ENCODE data around the gene ICAM4. TPM values are rescaled to one million over a fixed set of nuclear protein-coding genes. Genes with fewer than 3 reads are reported as not detected.
A peak's percentile ranks its signal among the peaks of the same experiment; 100 is the strongest.

Gene ICAM4
- total and polyA plus RNA-seq, 9 of the 15 experiments (the other 6 are each of a cell fraction or from before 2014, with no cell fraction given): 14.1 to 86.1 (median 29.6) TPM

DNA sequence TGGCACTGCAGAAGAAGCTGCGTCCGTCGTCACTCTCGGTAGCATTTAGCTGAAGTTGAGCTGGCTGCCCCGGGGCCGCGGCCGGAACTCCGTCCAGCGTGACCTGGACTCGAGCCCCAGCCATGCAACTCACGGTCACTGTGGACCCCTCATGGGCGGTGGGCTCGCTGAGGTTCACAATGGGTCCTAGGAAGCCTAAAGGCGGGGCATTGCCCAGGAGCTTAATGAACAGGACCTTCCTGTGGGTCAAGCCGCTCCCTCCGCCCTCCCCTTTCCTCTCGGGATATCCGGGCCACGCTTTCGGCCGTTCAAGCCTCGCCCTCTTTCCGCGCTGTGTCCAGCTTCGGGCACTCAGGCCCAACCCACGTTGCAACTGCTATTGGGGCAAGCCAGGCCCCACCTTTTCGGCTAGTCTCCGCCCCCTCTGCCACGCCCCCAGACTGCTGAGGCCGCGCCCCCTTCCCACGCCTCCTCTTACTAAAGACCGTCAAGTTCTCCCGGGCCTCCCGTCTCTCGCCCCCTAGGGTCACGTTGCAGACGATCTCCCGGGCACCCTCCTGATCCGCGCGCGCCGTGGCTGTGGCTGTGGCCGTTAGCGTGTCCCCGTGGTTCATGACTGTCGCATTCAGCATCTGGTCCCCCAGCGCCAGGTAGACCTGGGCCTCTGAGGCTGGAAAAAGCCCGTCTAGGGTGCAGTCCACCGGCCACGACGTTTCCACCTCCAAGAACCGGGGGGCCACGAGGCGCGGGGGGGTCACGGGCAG is 48.0 kb downstream of the ICAM4 start (continued):
- TF ChIP-seq HMGN3 (IDR thresholded peaks at IDR 0.05; ENCODE audit: borderline replicate concordance, extremely low read depth, insufficient read length, low read depth, low read length) (peak; percentile 53), HMG20A (CRISPR knock-in tag; conservative IDR thresholded peaks at IDR 0.05) (no peak), MEF2A (IDR thresholded peaks at IDR 0.05; ENCODE audit: control insufficient read depth, low read depth, low read length) (no peak), SRSF3 (IDR thresholded peaks at IDR 0.05; ENCODE audit: insufficient read depth, low read length) (no peak), SPI1 (IDR thresholded peaks at IDR 0.05; ENCODE audit: borderline replicate concordance, low read depth, low read length) (no peak), ZEB2 (IDR thresholded peaks at IDR 0.05) (no peak), MTA3 (IDR thresholded peaks at IDR 0.05; ENCODE audit: borderline replicate concordance) (peak; percentile 46; the same call in 1 of the 2 replicates), GABPA (tag; conservative IDR thresholded peaks at IDR 0.05; ENCODE audit: low read depth) (peak; percentile 67), ZSCAN29 (IDR thresholded peaks at IDR 0.05) (0 out of 2 replicates have a peak, but pooled peaks have one; percentile 0), BACH1 (tag; IDR thresholded peaks at IDR 0.05) (no peak), RUNX1 (IDR thresholded peaks at IDR 0.05; ENCODE audit: low read depth) (no peak), ZNF384 (IDR thresholded peaks at IDR 0.05; ENCODE audit: low read depth, low read length) (no peak), ESRRA (IDR thresholded peaks at IDR 0.05; ENCODE audit: borderline replicate concordance, low read depth) (0 out of 2 replicates have a peak, but pooled peaks have one; percentile 29), STAT5B (CRISPR knock-in tag; IDR thresholded peaks at IDR 0.05) (no peak), POLR2G (IDR thresholded peaks at IDR 0.05; ENCODE audit: low read depth, low read length) (peak; percentile 83), TBL1XR1 (IDR thresholded peaks at IDR 0.05; ENCODE audit: low read length in 2 of 2) (no peak), BCL6 (CRISPR knock-in tag; IDR thresholded peaks at IDR 0.05) (no peak), DPF2 (IDR thresholded peaks at IDR 0.05) (no peak), IRF2 (CRISPR knock-in tag; IDR thresholded peaks at IDR 0.05) (no peak), ZNF75A (CRISPR knock-in tag; IDR thresholded peaks at IDR 0.05) (no peak), NUFIP1 (IDR thresholded peaks at IDR 0.05; ENCODE audit: partially characterized antibody) (no peak)
- TF ChIP-seq, protein P1, sequence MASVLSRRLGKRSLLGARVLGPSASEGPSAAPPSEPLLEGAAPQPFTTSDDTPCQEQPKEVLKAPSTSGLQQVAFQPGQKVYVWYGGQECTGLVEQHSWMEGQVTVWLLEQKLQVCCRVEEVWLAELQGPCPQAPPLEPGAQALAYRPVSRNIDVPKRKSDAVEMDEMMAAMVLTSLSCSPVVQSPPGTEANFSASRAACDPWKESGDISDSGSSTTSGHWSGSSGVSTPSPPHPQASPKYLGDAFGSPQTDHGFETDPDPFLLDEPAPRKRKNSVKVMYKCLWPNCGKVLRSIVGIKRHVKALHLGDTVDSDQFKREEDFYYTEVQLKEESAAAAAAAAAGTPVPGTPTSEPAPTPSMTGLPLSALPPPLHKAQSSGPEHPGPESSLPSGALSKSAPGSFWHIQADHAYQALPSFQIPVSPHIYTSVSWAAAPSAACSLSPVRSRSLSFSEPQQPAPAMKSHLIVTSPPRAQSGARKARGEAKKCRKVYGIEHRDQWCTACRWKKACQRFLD (CRISPR knock-in tag; IDR thresholded peaks at IDR 0.05): no peak
- TF ChIP-seq, protein P2, sequence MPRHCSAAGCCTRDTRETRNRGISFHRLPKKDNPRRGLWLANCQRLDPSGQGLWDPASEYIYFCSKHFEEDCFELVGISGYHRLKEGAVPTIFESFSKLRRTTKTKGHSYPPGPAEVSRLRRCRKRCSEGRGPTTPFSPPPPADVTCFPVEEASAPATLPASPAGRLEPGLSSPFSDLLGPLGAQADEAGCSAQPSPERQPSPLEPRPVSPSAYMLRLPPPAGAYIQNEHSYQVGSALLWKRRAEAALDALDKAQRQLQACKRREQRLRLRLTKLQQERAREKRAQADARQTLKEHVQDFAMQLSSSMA (CRISPR knock-in tag; IDR thresholded peaks at IDR 0.05): no peak
- TF ChIP-seq, protein P3, sequence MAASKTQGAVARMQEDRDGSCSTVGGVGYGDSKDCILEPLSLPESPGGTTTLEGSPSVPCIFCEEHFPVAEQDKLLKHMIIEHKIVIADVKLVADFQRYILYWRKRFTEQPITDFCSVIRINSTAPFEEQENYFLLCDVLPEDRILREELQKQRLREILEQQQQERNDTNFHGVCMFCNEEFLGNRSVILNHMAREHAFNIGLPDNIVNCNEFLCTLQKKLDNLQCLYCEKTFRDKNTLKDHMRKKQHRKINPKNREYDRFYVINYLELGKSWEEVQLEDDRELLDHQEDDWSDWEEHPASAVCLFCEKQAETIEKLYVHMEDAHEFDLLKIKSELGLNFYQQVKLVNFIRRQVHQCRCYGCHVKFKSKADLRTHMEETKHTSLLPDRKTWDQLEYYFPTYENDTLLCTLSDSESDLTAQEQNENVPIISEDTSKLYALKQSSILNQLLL (CRISPR knock-in tag; IDR thresholded peaks at IDR 0.05; ENCODE audit: borderline replicate concordance): no peak
- TF ChIP-seq, protein P4, sequence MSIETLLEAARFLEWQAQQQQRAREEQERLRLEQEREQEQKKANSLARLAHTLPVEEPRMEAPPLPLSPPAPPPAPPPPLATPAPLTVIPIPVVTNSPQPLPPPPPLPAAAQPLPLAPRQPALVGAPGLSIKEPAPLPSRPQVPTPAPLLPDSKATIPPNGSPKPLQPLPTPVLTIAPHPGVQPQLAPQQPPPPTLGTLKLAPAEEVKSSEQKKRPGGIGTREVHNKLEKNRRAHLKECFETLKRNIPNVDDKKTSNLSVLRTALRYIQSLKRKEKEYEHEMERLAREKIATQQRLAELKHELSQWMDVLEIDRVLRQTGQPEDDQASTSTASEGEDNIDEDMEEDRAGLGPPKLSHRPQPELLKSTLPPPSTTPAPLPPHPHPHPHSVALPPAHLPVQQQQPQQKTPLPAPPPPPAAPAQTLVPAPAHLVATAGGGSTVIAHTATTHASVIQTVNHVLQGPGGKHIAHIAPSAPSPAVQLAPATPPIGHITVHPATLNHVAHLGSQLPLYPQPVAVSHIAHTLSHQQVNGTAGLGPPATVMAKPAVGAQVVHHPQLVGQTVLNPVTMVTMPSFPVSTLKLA (conservative IDR thresholded peaks at IDR 0.05): peak; percentile 90 to 93
